ENCODE results near the gene ARSJ.
"Not testable (repeated sequence)": the region's sequence is repeated elsewhere in the genome, so short reads cannot be mapped to it uniquely, and the experiment has no call there.

ARSJ gene

GRCh38 chr4:113953888-113954287, 25.6 kb downstream of the ARSJ start:
- Histone ChIP-seq H3K4me2 (ENCODE audit: low read length) (no peak overlapping the region), H3K27me3 (ENCODE audit: control insufficient read depth, insufficient read depth, low read length) (no peaks in the 10 kb centered on the region), H3K9ac (ENCODE audit: low read depth, low read length) (no peak overlapping the region), H3K9me3 (replicated peaks; ENCODE audit: low read length) (no peaks in the 10 kb centered on the region), H3K4me1 (ENCODE audit: control insufficient read depth, insufficient read depth, low read length) (peaks cover 30% of the 10 kb centered on the region), H3K4me3 (ENCODE audit: low read length) (no peak overlapping the region), H3K36me3 (ENCODE audit: insufficient read depth, low read length) (peaks cover 22% of the 10 kb centered on the region)

DNA sequence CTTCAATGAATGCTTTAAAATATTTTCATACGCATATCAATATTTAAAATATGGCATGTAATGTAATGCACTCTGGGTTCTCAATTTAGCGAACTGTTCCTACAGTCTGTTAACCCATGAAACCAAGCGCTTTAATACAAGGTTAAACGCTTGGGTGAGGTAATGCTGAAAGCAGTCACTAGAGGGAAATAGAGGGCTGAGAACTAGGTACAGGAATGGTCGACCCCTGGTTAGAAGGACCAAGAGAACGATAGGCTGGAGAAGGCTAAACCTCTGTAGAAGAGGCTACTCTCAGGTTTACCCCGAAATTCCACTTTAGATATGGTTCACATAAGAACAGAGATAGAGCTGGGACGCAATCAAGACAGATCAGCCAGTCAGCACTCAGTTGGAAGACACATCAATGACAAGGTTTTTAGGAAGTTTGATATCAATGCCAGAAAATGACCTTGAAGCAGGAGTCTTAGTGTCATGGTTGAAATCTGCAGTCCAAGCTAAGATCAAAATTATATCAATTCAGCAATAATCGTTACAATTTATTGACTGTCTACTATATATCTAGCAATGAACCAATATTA, 26.9 kb downstream of the ARSJ start:
- peaks cover 15% of the 10 kb centered on the region for H3K36me3 ChIP-seq (ENCODE audit: insufficient read depth, low read length)
- no peak overlapping the region for H3K9ac ChIP-seq (ENCODE audit: low read depth, low read length)
- H3K9me3 ChIP-seq (replicated peaks; ENCODE audit: low read length) = no peaks in the 10 kb centered on the region
- H3K4me2 ChIP-seq (ENCODE audit: low read length) = no peak overlapping the region
- H3K27me3 ChIP-seq (ENCODE audit: control insufficient read depth, insufficient read depth, low read length) = no peaks in the 10 kb centered on the region
- H3K4me1 ChIP-seq (ENCODE audit: control insufficient read depth, insufficient read depth, low read length) = peaks cover 17% of the 10 kb centered on the region
- no peak overlapping the region for H3K4me3 ChIP-seq (ENCODE audit: low read length)

DNA sequence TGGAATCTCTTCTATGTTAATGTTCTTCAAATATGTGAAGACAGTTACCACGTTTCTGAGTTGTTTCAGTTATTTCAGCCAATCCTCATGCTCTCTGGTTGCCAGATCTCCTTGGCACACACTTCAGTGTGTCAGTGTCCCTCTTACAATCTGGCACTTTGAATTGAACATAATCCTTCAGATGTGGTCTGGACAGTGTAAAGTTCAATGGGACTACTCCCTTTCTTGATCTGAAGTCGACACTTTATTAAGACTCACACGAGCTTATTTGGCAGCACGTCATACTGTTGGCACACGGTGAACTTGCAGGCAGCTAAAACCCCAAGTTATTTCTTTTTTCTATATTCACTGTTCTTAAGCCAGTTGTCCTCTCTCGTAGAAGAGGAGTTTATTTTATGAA, 28.2 kb downstream of the ARSJ start:
- no peaks in the 10 kb centered on the region for H3K9me3 ChIP-seq (replicated peaks; ENCODE audit: low read length)
- H3K4me2 ChIP-seq (ENCODE audit: low read length) = peak overlapping the region; percentile 34
- H3K9ac ChIP-seq (ENCODE audit: low read depth, low read length) = peak overlapping the region; percentile 46
- H3K36me3 ChIP-seq (ENCODE audit: insufficient read depth, low read length) = peaks cover 11% of the 10 kb centered on the region
- peaks cover 17% of the 10 kb centered on the region for H3K4me1 ChIP-seq (ENCODE audit: control insufficient read depth, insufficient read depth, low read length)
- no peaks in the 10 kb centered on the region for H3K27me3 ChIP-seq (ENCODE audit: control insufficient read depth, insufficient read depth, low read length)
- no peak overlapping the region for H3K4me3 ChIP-seq (ENCODE audit: low read length)

GRCh38 chr4:113950207-113950606, 29.2 kb downstream of the ARSJ start:
- no peak overlapping the region for H3K4me2 ChIP-seq (ENCODE audit: low read length)
- no peaks in the 10 kb centered on the region for H3K9me3 ChIP-seq (replicated peaks; ENCODE audit: low read length)
- H3K9ac ChIP-seq (ENCODE audit: low read depth, low read length) = no peak overlapping the region
- H3K4me1 ChIP-seq (ENCODE audit: control insufficient read depth, insufficient read depth, low read length) = peaks cover 27% of the 10 kb centered on the region
- H3K27me3 ChIP-seq (ENCODE audit: control insufficient read depth, insufficient read depth, low read length) = no peaks in the 10 kb centered on the region
- H3K4me3 ChIP-seq (ENCODE audit: low read length) = no peak overlapping the region
- H3K36me3 ChIP-seq (ENCODE audit: insufficient read depth, low read length) = peaks cover 11% of the 10 kb centered on the region

GRCh38 chr4:113947484-113947883, 32.0 kb downstream of the ARSJ start:
- Histone ChIP-seq H3K4me2 (ENCODE audit: low read length) (no peak overlapping the region), H3K36me3 (ENCODE audit: insufficient read depth, low read length) (peaks cover 4% of the 10 kb centered on the region), H3K4me1 (ENCODE audit: control insufficient read depth, insufficient read depth, low read length) (peaks cover 55% of the 10 kb centered on the region), H3K4me3 (ENCODE audit: low read length) (no peak overlapping the region), H3K27me3 (ENCODE audit: control insufficient read depth, insufficient read depth, low read length) (no peaks in the 10 kb centered on the region), H3K9ac (ENCODE audit: low read depth, low read length) (no peak overlapping the region), H3K9me3 (replicated peaks; ENCODE audit: low read length) (no peaks in the 10 kb centered on the region)

- peaks cover 52% of the 10 kb centered on the region for H3K4me1 ChIP-seq (ENCODE audit: control insufficient read depth, insufficient read depth, low read length)
- H3K27me3 ChIP-seq (ENCODE audit: control insufficient read depth, insufficient read depth, low read length) = no peaks in the 10 kb centered on the region
- peak overlapping the region; percentile 17 for H3K4me3 ChIP-seq (ENCODE audit: low read length)
- H3K9me3 ChIP-seq (replicated peaks; ENCODE audit: low read length) = no peaks in the 10 kb centered on the region
- H3K4me2 ChIP-seq (ENCODE audit: low read length) = peak overlapping the region; percentile 76
- H3K9ac ChIP-seq (ENCODE audit: low read depth, low read length) = peak overlapping the region; percentile 70
- no peaks in the 10 kb centered on the region for H3K36me3 ChIP-seq (ENCODE audit: insufficient read depth, low read length)
Observed at GRCh38 chr4:113945906-113946305, 33.5 kb downstream of the ARSJ start.

DNA sequence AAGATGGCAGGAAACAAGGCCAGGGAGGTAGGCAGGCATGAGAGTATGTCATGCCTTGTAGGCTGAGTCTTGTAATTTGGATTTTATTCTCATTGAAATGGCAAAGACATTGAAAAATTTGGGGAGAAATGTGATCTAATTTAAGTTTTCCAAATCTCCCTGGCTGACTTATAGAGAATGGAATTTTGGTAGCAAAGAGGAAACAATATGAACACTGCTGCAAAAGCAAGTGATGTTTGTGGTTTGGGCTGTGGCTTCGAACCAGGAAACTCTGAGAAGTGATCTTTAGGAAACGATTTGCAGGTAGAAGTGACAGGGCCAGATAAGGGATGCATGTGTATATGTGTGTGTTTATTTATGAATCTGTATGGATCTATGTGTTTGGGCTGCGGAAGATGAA, 35.6 kb downstream of the ARSJ start:
- H3K27me3 ChIP-seq (ENCODE audit: control insufficient read depth, insufficient read depth, low read length) = no peaks in the 10 kb centered on the region
- H3K9me3 ChIP-seq (replicated peaks; ENCODE audit: low read length) = no peaks in the 10 kb centered on the region
- peaks cover 52% of the 10 kb centered on the region for H3K4me1 ChIP-seq (ENCODE audit: control insufficient read depth, insufficient read depth, low read length)
- no peak overlapping the region for H3K4me3 ChIP-seq (ENCODE audit: low read length)
- H3K36me3 ChIP-seq (ENCODE audit: insufficient read depth, low read length) = no peaks in the 10 kb centered on the region
- peak overlapping the region; percentile 33 for H3K4me2 ChIP-seq (ENCODE audit: low read length)
- H3K9ac ChIP-seq (ENCODE audit: low read depth, low read length) = no peak overlapping the region

GRCh38 chr4:113943085-113943484, 36.4 kb downstream of the ARSJ start:
- no peak overlapping the region for H3K9ac ChIP-seq (ENCODE audit: low read depth, low read length)
- H3K4me3 ChIP-seq (ENCODE audit: low read length) = no peak overlapping the region
- no peaks in the 10 kb centered on the region for H3K9me3 ChIP-seq (replicated peaks; ENCODE audit: low read length)
- peaks cover 52% of the 10 kb centered on the region for H3K4me1 ChIP-seq (ENCODE audit: control insufficient read depth, insufficient read depth, low read length)
- H3K4me2 ChIP-seq (ENCODE audit: low read length) = no peak overlapping the region
- no peaks in the 10 kb centered on the region for H3K27me3 ChIP-seq (ENCODE audit: control insufficient read depth, insufficient read depth, low read length)
- no peaks in the 10 kb centered on the region for H3K36me3 ChIP-seq (ENCODE audit: insufficient read depth, low read length)

DNA sequence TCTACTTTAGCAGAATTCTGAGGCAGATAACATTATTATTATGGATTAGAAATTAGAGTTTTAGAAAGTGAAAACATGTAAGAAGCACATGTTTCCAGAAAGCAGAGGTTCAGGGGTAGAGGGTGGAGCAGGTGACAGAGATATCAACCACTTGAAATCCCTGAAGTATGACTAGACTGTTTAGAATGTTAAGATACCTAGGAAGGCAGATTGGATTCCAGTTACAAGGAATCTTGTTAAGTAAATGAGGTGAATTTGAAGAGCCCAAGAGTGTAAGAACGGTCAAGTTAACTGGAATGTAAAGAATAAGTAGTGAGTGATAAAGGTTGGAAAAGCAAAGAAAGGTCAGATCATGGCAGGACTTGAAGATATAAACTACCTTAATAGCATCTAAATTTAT, 37.6 kb downstream of the ARSJ start:
- no peak overlapping the region for H3K4me2 ChIP-seq (ENCODE audit: low read length)
- H3K27me3 ChIP-seq (ENCODE audit: control insufficient read depth, insufficient read depth, low read length) = no peaks in the 10 kb centered on the region
- no peak overlapping the region for H3K9ac ChIP-seq (ENCODE audit: low read depth, low read length)
- peaks cover 51% of the 10 kb centered on the region for H3K4me1 ChIP-seq (ENCODE audit: control insufficient read depth, insufficient read depth, low read length)
- no peak overlapping the region for H3K4me3 ChIP-seq (ENCODE audit: low read length)
- H3K36me3 ChIP-seq (ENCODE audit: insufficient read depth, low read length) = no peaks in the 10 kb centered on the region
- no peaks in the 10 kb centered on the region for H3K9me3 ChIP-seq (replicated peaks; ENCODE audit: low read length)

DNA sequence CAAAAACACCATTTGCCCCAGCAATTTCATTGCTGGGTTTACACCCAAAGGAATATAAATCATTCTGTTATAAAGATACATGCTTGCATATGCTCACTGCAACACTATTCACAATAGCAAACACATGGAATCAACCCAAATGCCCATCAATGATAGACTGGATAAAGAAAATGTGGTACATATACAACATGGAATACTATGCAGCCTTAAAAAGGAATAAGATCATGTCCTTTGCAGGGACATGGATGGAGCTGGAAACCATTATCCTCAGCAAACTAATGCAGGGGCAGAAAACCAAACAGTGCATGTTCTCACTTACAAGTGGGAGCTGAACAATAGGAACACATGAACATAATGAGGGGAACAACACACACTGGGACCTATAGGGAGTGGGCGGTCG, 39.3 kb downstream of the ARSJ start:
- H3K36me3 ChIP-seq (ENCODE audit: insufficient read depth, low read length); H3K27me3 ChIP-seq (ENCODE audit: control insufficient read depth, insufficient read depth, low read length); H3K9ac ChIP-seq (ENCODE audit: low read depth, low read length); H3K4me3 ChIP-seq (ENCODE audit: low read length); H3K4me2 ChIP-seq (ENCODE audit: low read length); H3K9me3 ChIP-seq (replicated peaks; ENCODE audit: low read length): not testable (repeated sequence)
- peaks cover 38% of the 10 kb centered on the region for H3K4me1 ChIP-seq (ENCODE audit: control insufficient read depth, insufficient read depth, low read length)

GRCh38 chr4:113935190-113935589, 44.3 kb downstream of the ARSJ start:
- no peaks in the 10 kb centered on the region for H3K36me3 ChIP-seq (ENCODE audit: insufficient read depth, low read length)
- no peaks in the 10 kb centered on the region for H3K27me3 ChIP-seq (ENCODE audit: control insufficient read depth, insufficient read depth, low read length)
- H3K9ac ChIP-seq (ENCODE audit: low read depth, low read length) = no peak overlapping the region
- peaks cover 6% of the 10 kb centered on the region for H3K4me1 ChIP-seq (ENCODE audit: control insufficient read depth, insufficient read depth, low read length)
- H3K4me2 ChIP-seq (ENCODE audit: low read length) = no peak overlapping the region
- no peak overlapping the region for H3K4me3 ChIP-seq (ENCODE audit: low read length)
- H3K9me3 ChIP-seq (replicated peaks; ENCODE audit: low read length) = no peaks in the 10 kb centered on the region

GRCh38 chr4:113924706-113925105, 54.7 kb downstream of the ARSJ start:
- not testable (repeated sequence) for H3K4me2 ChIP-seq (ENCODE audit: low read length); H3K27me3 ChIP-seq (ENCODE audit: control insufficient read depth, insufficient read depth, low read length); H3K4me3 ChIP-seq (ENCODE audit: low read length); H3K9ac ChIP-seq (ENCODE audit: low read depth, low read length); H3K9me3 ChIP-seq (replicated peaks; ENCODE audit: low read length); H3K36me3 ChIP-seq (ENCODE audit: insufficient read depth, low read length)
- H3K4me1 ChIP-seq (ENCODE audit: control insufficient read depth, insufficient read depth, low read length) = peaks cover 22% of the 10 kb centered on the region

Data from skeletal muscle satellite cell (primary cell).